IMR-90 (cell line): ENCODE data around the gene TSPYL1. TPM values are rescaled to one million over a fixed set of nuclear protein-coding genes. Genes with fewer than 3 reads are reported as not detected.

Source experiments
- ATAC-seq: fragments of 200-7000 bp; cut with Tn5 transposase; 2 replicates; pipeline ENCODE4 v1.9.1; 2020; ENCODE audit warnings: low read depth, mild to moderate bottlenecking, moderate library complexity
- BruUV-seq: library from RNA; stranded (reverse); fragments of 400-500 nt; replicated peaks from 2 replicates; lab custom pipeline; 2021; lab: Mats Ljungman, UMichigan
- CTCF ChIA-PET: fragments of 300-600 bp; formaldehyde crosslinking; extraction: SDS; loops from one replicate; lab custom pipeline; 2021; ENCODE audit warnings: antibody characterized with exemption; lab: Yijun Ruan, JAX
- POLR2A ChIA-PET: fragments of 300-600 bp; sonication (Branson Sonifier 250); formaldehyde crosslinking; loops from one replicate; lab custom pipeline; 2022; ENCODE audit warnings: antibody characterized with exemption; ENCODE audit not compliant: unreplicated experiment; lab: Charles Lee
- DNase-seq: peaks from one replicate; pipeline ENCODE4 v3.0.0; 2013
- H2AFZ ChIP-seq: replicated peaks from 2 replicates; pipeline ENCODE3; 2013; ENCODE audit warnings: low read length, mild to moderate bottlenecking; ENCODE audit not compliant: poor library complexity
- H2AK5ac ChIP-seq: 2 replicates; pipeline ENCODE4 v1.6.1; 2013; ENCODE audit warnings: low read depth, low read length, inconsistent platforms
- H2AK9ac ChIP-seq: replicated peaks from 2 replicates; pipeline ENCODE3; 2013; ENCODE audit warnings: mild to moderate bottlenecking, low read depth, low read length, moderate library complexity; ENCODE audit not compliant: poor library complexity
- H2BK120ac ChIP-seq: 2 replicates; pipeline ENCODE4 v1.6.1; 2013; ENCODE audit warnings: low read depth, low read length, inconsistent platforms
- H2BK15ac ChIP-seq: 3 replicates; pipeline ENCODE4 v1.6.1; 2013; ENCODE audit warnings: low read depth, low read length, inconsistent platforms
- H2BK20ac ChIP-seq: 2 replicates; pipeline ENCODE4 v1.6.1; 2013; ENCODE audit warnings: low read depth, mild to moderate bottlenecking, inconsistent platforms, low read length, moderate library complexity
- H2BK5ac ChIP-seq: 2 replicates; pipeline ENCODE4 v1.6.1; 2013; ENCODE audit warnings: mild to moderate bottlenecking, low read depth, low read length, inconsistent platforms; ENCODE audit not compliant: poor library complexity, severe bottlenecking
- H3K14ac ChIP-seq: replicated peaks from 2 replicates; pipeline ENCODE4 v1.6.1; 2013; ENCODE audit warnings: low read depth, low read length, inconsistent platforms
- H3K18ac ChIP-seq: 2 replicates; pipeline ENCODE4 v1.6.1; 2013; ENCODE audit warnings: low read depth, low read length, control low read depth
- H3K23ac ChIP-seq: 2 replicates; pipeline ENCODE4 v1.6.1; 2013; ENCODE audit warnings: low read depth, low read length, inconsistent platforms
- H3K27ac ChIP-seq: 2 replicates; pipeline ENCODE4 v1.5.1; 2013; ENCODE audit warnings: mild to moderate bottlenecking, control low read depth, low read length; ENCODE audit not compliant: insufficient read depth
- H3K27me3 ChIP-seq: 2 replicates; pipeline ENCODE4 v1.6.1; 2013; ENCODE audit warnings: low read length; ENCODE audit not compliant: control insufficient read depth, insufficient read depth
- H3K36me3 ChIP-seq: 2 replicates; pipeline ENCODE4 v1.6.1; 2013; ENCODE audit warnings: low read length, mixed read lengths; ENCODE audit not compliant: control insufficient read depth, insufficient read depth
- H3K4ac ChIP-seq: 2 replicates; pipeline ENCODE4 v1.6.1; 2013; ENCODE audit warnings: low read depth, low read length, inconsistent platforms
- H3K4me1 ChIP-seq: 2 replicates; pipeline ENCODE4 v1.6.1; 2013; ENCODE audit warnings: low read length, mixed read lengths; ENCODE audit not compliant: control insufficient read depth, insufficient read depth
- H3K4me2 ChIP-seq: 2 replicates; pipeline ENCODE4 v1.6.1; 2013; ENCODE audit warnings: low read depth, mild to moderate bottlenecking, control low read depth, low read length, moderate library complexity
- H3K4me3 ChIP-seq: 2 replicates; pipeline ENCODE4 v1.5.1; 2013; ENCODE audit warnings: low read depth, mild to moderate bottlenecking, control low read depth, low read length, moderate library complexity; ENCODE audit not compliant: insufficient read depth
- H3K56ac ChIP-seq: 2 replicates; pipeline ENCODE4 v1.6.1; 2013; ENCODE audit warnings: low read length, inconsistent platforms; ENCODE audit not compliant: insufficient read depth; ENCODE audit errors: extremely low read depth
- H3K79me1 ChIP-seq, 2 experiments: 2 replicates each; pipeline ENCODE4 v1.6.1; 2013; ENCODE audit warnings: low read length in 2 of 2, inconsistent platforms in 1 of 2, low read depth in 1 of 2
- H3K9ac ChIP-seq: 2 replicates; pipeline ENCODE4 v1.6.1; 2013; ENCODE audit warnings: low read depth, low read length, control low read depth
- H3K9me1 ChIP-seq: 2 replicates; pipeline ENCODE4 v1.6.1; 2013; ENCODE audit warnings: low read length, inconsistent platforms; ENCODE audit not compliant: insufficient read depth
- H3K9me3 ChIP-seq: 2 replicates; pipeline ENCODE4 v1.6.1; 2013; ENCODE audit warnings: low read length; ENCODE audit not compliant: control insufficient read depth, insufficient read depth
- H4K20me1 ChIP-seq: 2 replicates; pipeline ENCODE4 v1.6.1; 2013; ENCODE audit warnings: low read length, inconsistent platforms; ENCODE audit not compliant: insufficient read depth
- H4K5ac ChIP-seq: 2 replicates; pipeline ENCODE4 v1.6.1; 2013; ENCODE audit warnings: mild to moderate bottlenecking, low read depth, low read length, control low read depth
- H4K8ac ChIP-seq, 2 experiments: 2 replicates each; pipeline ENCODE4 v1.6.1; 2013; ENCODE audit warnings: low read depth in 2 of 2, low read length in 2 of 2, control low read depth in 1 of 2, inconsistent platforms in 1 of 2
- H4K91ac ChIP-seq: 2 replicates; pipeline ENCODE4 v1.6.1; 2013; ENCODE audit warnings: low read depth, low read length, inconsistent platforms; ENCODE audit not compliant: insufficient read depth
- BHLHE40 ChIP-seq: fragments of 150-350 bp; IDR thresholded peaks from 2 replicates; pipeline ENCODE4 v1.6.1; 2016; ENCODE audit warnings: mild to moderate bottlenecking, low read depth, low read length
- CEBPB ChIP-seq: IDR thresholded peaks from 2 replicates; pipeline ENCODE4 v1.6.1; 2012; ENCODE audit warnings: low read depth, low read length, improper control_type of control experiment
- MAFK ChIP-seq: IDR thresholded peaks from 2 replicates; pipeline ENCODE4 v1.6.1; 2012; ENCODE audit warnings: low read depth, low read length, improper control_type of control experiment
- MAZ ChIP-seq: IDR thresholded peaks from 2 replicates; pipeline ENCODE4 v1.6.1; 2012; ENCODE audit warnings: low read depth, mild to moderate bottlenecking, low read length, improper control_type of control experiment, moderate library complexity, borderline replicate concordance
- POLR2A ChIP-seq: IDR thresholded peaks from 2 replicates; pipeline ENCODE4 v1.6.1; 2012; ENCODE audit warnings: mild to moderate bottlenecking, low read depth, low read length
- RAD21 ChIP-seq: IDR thresholded peaks from 2 replicates; pipeline ENCODE4 v1.6.1; 2012; ENCODE audit warnings: low read length, improper control_type of control experiment
- RCOR1 ChIP-seq: IDR thresholded peaks from 2 replicates; pipeline ENCODE4 v1.6.1; 2012; ENCODE audit warnings: mild to moderate bottlenecking, low read length, improper control_type of control experiment; ENCODE audit not compliant: insufficient replicate concordance
- WGBS, 2 experiments: methylation state at CpG; one replicate each; pipeline versions ENCODE4 v1.1.5 to v1.1.7; 2013; ENCODE audit warnings: missing lambda C conversion rate in 2 of 2; ENCODE audit not compliant: insufficient read length in 1 of 2; ENCODE audit errors: extremely low coverage in 2 of 2; 5-methylcytosine and 5-hydroxymethylcytosine counted together
- dilution Hi-C: fragments of 300-500 bp; cut with HindIII; formaldehyde crosslinking; loops from one replicate; pipeline ENCODE4 v1.14.3; 2018; ENCODE audit warnings: low sequenced_read_pairs; ENCODE audit not compliant: unreplicated experiment
- in situ Hi-C: fragments of 300-500 bp; cut with MboI; formaldehyde crosslinking; loops from 3 replicates; pipeline ENCODE4 v1.14.3; 2019; ENCODE audit warnings: low sequenced_read_pairs, inconsistent platforms, mixed read lengths
- intact Hi-C: fragments of 100-400 bp; cut with micrococcal nuclease; formaldehyde crosslinking; loops from 2 replicates; pipeline ENCODE4 v1.10.0; 2022
- polyA plus RNA-seq, 3 experiments: library from polyadenylated mRNA; depleted of rRNA; stranded (reverse); fragments of >200 nt; gene quantifications; 2 replicates each; pipeline ENCODE4 v1.2.3, GENCODE V29; 2012; ENCODE audit warnings: low replicate concordance in 1 of 3
- total RNA-seq: library from RNA; depleted of rRNA; stranded (reverse); fragments of >200 nt; gene quantifications from 2 replicates; pipeline ENCODE4 v1.2.3, GENCODE V29; 2012
- TF ChIP-seq, protein P1 (sequence below): fragments of 150-350 bp; IDR thresholded peaks from 2 replicates; pipeline ENCODE4 v1.6.1; 2016; ENCODE audit warnings: low read depth, mild to moderate bottlenecking, low read length, moderate library complexity, borderline replicate concordance

The TSPYL1 gene
- total and polyA plus RNA-seq, 2 of the 4 experiments (the other 2 are of a cell fraction): 32.4 to 111 TPM

DNA sequence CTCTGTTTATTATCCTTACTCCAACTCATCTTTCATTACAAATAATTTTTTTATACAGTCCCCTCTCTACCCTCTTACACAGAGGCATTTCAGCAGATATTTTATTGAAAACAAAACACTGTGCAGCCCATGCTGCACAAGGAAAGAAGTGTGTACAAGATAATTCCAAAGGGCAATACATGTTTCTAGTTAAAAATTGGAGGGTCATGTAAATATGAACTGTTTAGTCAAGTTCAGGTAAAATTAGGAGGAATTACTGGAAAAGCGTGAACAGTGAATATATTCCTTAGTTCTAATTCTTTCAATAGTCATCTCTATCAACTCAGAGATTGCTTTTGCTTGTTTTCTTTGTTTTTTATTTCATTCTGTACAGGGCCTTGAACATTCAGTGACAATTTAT is 27.9 kb upstream of the TSPYL1 start:
- no peak for DNase-seq
- TF ChIP-seq RCOR1 (no peak), BHLHE40 (no peak), MAZ (no peak), CEBPB (no peak), POLR2A (no peak), MAFK (no peak), RAD21 (no peak)
- TF ChIP-seq, protein P1, sequence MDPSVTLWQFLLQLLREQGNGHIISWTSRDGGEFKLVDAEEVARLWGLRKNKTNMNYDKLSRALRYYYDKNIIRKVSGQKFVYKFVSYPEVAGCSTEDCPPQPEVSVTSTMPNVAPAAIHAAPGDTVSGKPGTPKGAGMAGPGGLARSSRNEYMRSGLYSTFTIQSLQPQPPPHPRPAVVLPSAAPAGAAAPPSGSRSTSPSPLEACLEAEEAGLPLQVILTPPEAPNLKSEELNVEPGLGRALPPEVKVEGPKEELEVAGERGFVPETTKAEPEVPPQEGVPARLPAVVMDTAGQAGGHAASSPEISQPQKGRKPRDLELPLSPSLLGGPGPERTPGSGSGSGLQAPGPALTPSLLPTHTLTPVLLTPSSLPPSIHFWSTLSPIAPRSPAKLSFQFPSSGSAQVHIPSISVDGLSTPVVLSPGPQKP: no peak
- Histone ChIP-seq H3K56ac (no peak overlapping the region), H2BK5ac (no peak overlapping the region), H3K36me3 (no peaks in the 10 kb centered on the region), H2AFZ (no peak overlapping the region), H3K14ac (no peak overlapping the region), H2AK5ac (no peak overlapping the region), H3K18ac (no peak overlapping the region), H4K8ac (no peak overlapping the region), H3K27ac (no peak overlapping the region), H2BK20ac (no peak overlapping the region), H4K5ac (no peak overlapping the region), H2AK9ac (no peak overlapping the region), H3K9me3 (no peaks in the 10 kb centered on the region), H3K27me3 (no peaks in the 10 kb centered on the region), H3K9ac (no peak overlapping the region), H4K20me1 (no peaks in the 10 kb centered on the region), H2BK15ac (no peak overlapping the region), H3K79me1 (no peaks in the 10 kb centered on the region; a peak in 1 of 4 replicates), H3K4me2 (no peak overlapping the region), H3K4ac (no peak overlapping the region), H4K91ac (no peak overlapping the region), H2BK120ac (no peak overlapping the region), H3K9me1 (no peaks in the 10 kb centered on the region), H3K4me1 (no peaks in the 10 kb centered on the region), H3K23ac (no peak overlapping the region), H3K4me3 (no peak overlapping the region)
- whole genome bisulfite sequencing, 2 experiments: no CpG with 5 or more reads among the region's 1 CpG
- dilution Hi-C loops: no loop called here
- ChIA-PET CTCF (no interaction called here), POLR2A (no interaction called here)
- in situ Hi-C loops: no loop called here
- intact Hi-C loops: no loop called here
- BruUV-seq: no TSS peak
- ATAC-seq: no peak
